Sigmoid colon (tissue), 7 donors: ENCODE measurements around the gene SH3RF2. TPM values are rescaled to one million over a fixed set of nuclear protein-coding genes. Genes with fewer than 3 reads are reported as not detected.

ENCODE experiments used
- DNase-seq: peaks from one replicate; pipeline ENCODE4 v3.0.0-alpha.2; 2019
- H3K27ac ChIP-seq, 4 donors: fragments of 200-600 bp; sonication (generic); one replicate each; pipeline ENCODE4 v1.5.1; 2016 to 2019; ENCODE audit warnings: mild to moderate bottlenecking in 1 of 4
- H3K27me3 ChIP-seq, 3 donors: fragments of 200-600 bp; sonication (generic); one replicate each; pipeline ENCODE4 v1.5.1; 2019; ENCODE audit warnings: mild to moderate bottlenecking in 1 of 3
- H3K36me3 ChIP-seq, 4 donors: fragments of 200-600 bp; sonication (generic); one replicate each; pipeline ENCODE4 v1.5.1; 2016 to 2019
- H3K4me1 ChIP-seq, 4 donors: fragments of 200-600 bp; sonication (generic); one replicate each; pipeline ENCODE4 v1.5.1; 2017 to 2019
- H3K4me3 ChIP-seq, 4 donors: fragments of 200-600 bp; sonication (generic); one replicate each; pipeline ENCODE4 v1.5.1; 2017 to 2019; ENCODE audit warnings: mild to moderate bottlenecking in 2 of 4, moderate library complexity in 1 of 4
- H3K9me3 ChIP-seq, 4 donors: fragments of 200-600 bp in 3 of 4; sonication (generic) in 3 of 4; one replicate each; pipeline versions ENCODE4 v1.5.1 to v1.6.1; 2013 to 2019
- EP300 ChIP-seq, 4 donors: sonication (generic); formaldehyde crosslinking; IDR thresholded peaks; one replicate each; pipeline ENCODE4 v1.6.1; 2017; ENCODE audit warnings: antibody characterized with exemption in 4 of 4
- POLR2A ChIP-seq, 2 donors: fragments of 450-650 bp; IDR thresholded peaks; one replicate each; pipeline ENCODE4 v1.6.1; 2016; ENCODE audit warnings: antibody characterized with exemption in 2 of 2, mild to moderate bottlenecking in 2 of 2, moderate library complexity in 2 of 2
- POLR2AphosphoS5 ChIP-seq, 4 donors: sonication (generic); formaldehyde crosslinking; IDR thresholded peaks; one replicate each; pipeline ENCODE4 v1.6.1; 2017; ENCODE audit warnings: antibody characterized with exemption in 4 of 4
- WGBS, 2 donors: extraction: QIAGEN DNeasy Blood & Tissue Kit; methylation state at CpG; one replicate each; pipeline ENCODE4 v1.1.7; 2013; 5-methylcytosine and 5-hydroxymethylcytosine counted together
- intact Hi-C: fragments of 100-400 bp; cut with DNase I; formaldehyde crosslinking; loops from one replicate; pipeline ENCODE4 v1.15.1; 2023
- polyA plus RNA-seq, 3 donors: library from polyadenylated mRNA; stranded (reverse); fragments of 200-250 nt; gene quantifications; one replicate each; pipeline ENCODE4 v1.2.3, GENCODE V29; 2013
- total RNA-seq, 4 donors: library from RNA; depleted of rRNA; stranded (reverse); fragments of >200 nt; gene quantifications; one replicate each; pipeline ENCODE4 v1.1.0, GENCODE V29; 2016
- TF ChIP-seq, protein P1 (sequence below), 4 experiments: fragments of 450-650 bp in 3 of 4; fragments of 200-600 bp in 1 of 4; IDR thresholded peaks; one replicate each; pipeline ENCODE4 v1.5.1; 2016 to 2019; ENCODE audit warnings: antibody characterized with exemption in 4 of 4, mild to moderate bottlenecking in 3 of 4, moderate library complexity in 2 of 4
- donor health status: healthy with polysubstance abuse.
- donor health status: Bipolar disorder and iron deficiency.
- donor health status: healthy.

SH3RF2 gene
- total and polyA plus RNA-seq, 7 donors = 0.28 to 37.9 (median 1.4) TPM

DNA sequence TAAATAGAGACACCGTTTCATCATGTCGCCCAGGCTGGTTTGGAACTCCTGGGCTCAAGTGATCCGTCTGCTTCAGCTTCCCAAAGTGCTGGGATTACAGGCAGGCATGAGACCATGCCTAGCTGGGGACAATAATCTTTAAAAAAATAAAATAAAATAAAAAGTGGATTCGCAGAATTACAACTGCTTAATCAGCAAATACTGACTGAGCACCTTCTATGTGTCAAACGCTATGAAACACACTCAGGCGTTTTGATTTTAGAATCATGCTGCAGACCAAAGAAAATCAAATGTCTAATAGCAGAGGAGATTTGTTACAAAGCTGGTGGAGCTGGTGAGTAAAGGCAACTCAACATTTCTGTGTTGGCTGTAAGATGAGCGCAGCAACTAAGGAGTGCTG lies 22.7 kb upstream of the SH3RF2 start:
- H3K4me3 ChIP-seq = no peak overlapping the region
- WGBS, 2 donors = 94% methylated on average over 7 of the region's 7 CpGs
- DNase-seq = no peak
- H3K27ac ChIP-seq = no peak overlapping the region
- H3K4me1 ChIP-seq = peaks cover 0 to 8% (median 0%) of the 10 kb centered on the region in 4 donors
- intact Hi-C loops = no loop called here
- no peaks in the 10 kb centered on the region for H3K36me3 ChIP-seq
- TF ChIP-seq POLR2AphosphoS5 (IDR thresholded peaks at IDR 0.05) (no peak), POLR2A (IDR thresholded peaks at IDR 0.05) (no peak), EP300 (IDR thresholded peaks at IDR 0.05) (no peak)
- TF ChIP-seq, protein P1, sequence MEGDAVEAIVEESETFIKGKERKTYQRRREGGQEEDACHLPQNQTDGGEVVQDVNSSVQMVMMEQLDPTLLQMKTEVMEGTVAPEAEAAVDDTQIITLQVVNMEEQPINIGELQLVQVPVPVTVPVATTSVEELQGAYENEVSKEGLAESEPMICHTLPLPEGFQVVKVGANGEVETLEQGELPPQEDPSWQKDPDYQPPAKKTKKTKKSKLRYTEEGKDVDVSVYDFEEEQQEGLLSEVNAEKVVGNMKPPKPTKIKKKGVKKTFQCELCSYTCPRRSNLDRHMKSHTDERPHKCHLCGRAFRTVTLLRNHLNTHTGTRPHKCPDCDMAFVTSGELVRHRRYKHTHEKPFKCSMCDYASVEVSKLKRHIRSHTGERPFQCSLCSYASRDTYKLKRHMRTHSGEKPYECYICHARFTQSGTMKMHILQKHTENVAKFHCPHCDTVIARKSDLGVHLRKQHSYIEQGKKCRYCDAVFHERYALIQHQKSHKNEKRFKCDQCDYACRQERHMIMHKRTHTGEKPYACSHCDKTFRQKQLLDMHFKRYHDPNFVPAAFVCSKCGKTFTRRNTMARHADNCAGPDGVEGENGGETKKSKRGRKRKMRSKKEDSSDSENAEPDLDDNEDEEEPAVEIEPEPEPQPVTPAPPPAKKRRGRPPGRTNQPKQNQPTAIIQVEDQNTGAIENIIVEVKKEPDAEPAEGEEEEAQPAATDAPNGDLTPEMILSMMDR (IDR thresholded peaks at IDR 0.05) = no peak
- no peaks in the 10 kb centered on the region for H3K9me3 ChIP-seq
- H3K27me3 ChIP-seq = no peaks in the 10 kb centered on the region

DNA sequence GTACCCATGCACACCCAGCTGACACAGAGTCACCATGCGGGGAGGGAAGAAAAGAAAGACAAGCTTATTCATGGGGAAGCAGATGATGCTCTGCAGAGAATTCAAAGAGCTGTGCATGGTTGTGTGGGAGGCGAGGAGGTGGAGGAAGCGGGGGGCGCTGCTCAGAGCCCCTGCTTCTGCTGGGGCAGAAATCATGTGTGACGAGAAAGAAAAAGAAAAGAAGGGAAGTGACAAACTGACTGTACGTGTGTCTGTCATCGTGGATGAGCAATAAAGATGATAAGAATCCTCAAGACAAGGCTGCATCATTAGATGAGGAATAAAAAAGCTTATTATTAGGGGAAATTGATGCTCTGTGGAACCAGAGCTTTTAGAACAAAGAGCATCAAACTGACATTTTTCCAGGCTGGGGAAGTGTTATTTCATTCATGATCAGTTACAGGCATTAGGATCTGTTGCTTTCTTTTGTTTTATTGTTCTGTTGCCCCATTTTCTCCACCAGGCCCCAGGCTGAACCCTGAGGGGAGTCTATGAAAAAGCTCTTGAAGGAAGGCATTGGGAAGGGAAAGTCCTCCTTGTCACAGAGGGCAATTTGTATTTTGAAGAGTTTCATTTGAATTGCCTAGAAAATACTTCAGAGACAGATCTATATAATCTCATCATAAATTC lies 20.3 kb upstream of the SH3RF2 start:
- peaks cover 0 to 8% (median 0%) of the 10 kb centered on the region in 4 donors for H3K4me1 ChIP-seq
- no peak for DNase-seq
- WGBS, 2 donors = 84 to 90% methylated on average over 7 of the region's 7 CpGs
- H3K4me3 ChIP-seq = no peak overlapping the region
- no peaks in the 10 kb centered on the region for H3K36me3 ChIP-seq
- H3K27me3 ChIP-seq = no peaks in the 10 kb centered on the region
- H3K9me3 ChIP-seq = no peaks in the 10 kb centered on the region
- H3K27ac ChIP-seq = no peak overlapping the region
- TF ChIP-seq POLR2A (IDR thresholded peaks at IDR 0.05) (no peak), EP300 (IDR thresholded peaks at IDR 0.05) (no peak), POLR2AphosphoS5 (IDR thresholded peaks at IDR 0.05) (no peak)
- TF ChIP-seq, protein P1 (IDR thresholded peaks at IDR 0.05) = no peak
- intact Hi-C loops = no loop called here

DNA sequence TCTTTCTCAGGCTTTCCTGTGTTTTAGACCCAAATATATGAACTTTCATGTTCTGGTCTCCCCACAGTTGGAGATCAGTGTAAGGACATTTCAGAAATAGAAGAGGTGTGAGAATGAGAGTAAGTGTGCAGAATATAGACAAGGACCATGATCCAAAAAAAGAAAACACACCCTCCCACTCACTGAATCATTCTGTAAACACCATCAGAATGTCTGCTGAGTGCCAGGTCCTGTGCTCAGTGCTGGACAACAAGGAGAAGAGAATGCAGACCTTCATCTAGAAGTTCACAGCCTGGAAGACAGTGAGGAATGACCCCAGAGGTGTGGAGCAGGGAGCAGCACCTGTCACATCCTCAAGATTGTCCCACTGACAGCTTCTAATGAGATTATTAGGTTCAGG lies 19.1 kb upstream of the SH3RF2 start:
- TF ChIP-seq, protein P1 (IDR thresholded peaks at IDR 0.05) = no peak
- TF ChIP-seq POLR2A (IDR thresholded peaks at IDR 0.05) (no peak), POLR2AphosphoS5 (IDR thresholded peaks at IDR 0.05) (no peak), EP300 (IDR thresholded peaks at IDR 0.05) (no peak)
- intact Hi-C loops = no loop called here

DNA sequence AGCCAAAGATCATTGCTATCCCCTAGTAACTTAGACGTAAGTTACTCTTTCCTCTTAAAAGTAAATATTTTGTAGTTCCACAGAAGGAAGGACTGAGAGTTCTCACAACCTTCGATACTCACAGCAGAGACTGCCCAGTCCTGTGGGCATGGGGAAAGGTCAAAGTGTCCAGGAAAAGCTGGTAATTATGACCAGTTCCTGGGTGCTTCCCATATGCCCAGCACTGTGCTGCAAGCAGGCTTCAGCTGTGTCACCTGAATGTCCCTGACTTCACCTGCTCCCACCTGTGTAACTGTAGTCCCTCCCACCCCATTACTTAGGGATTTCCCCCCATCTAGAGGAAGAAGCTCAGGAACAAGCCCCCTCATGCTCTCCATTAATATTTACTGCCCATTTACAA lies 18.0 kb upstream of the SH3RF2 start:
- Histone ChIP-seq H3K4me3 (no peak overlapping the region), H3K27ac (no peak overlapping the region), H3K9me3 (no peaks in the 10 kb centered on the region), H3K27me3 (no peaks in the 10 kb centered on the region), H3K4me1 (peaks cover 0 to 8% (median 0%) of the 10 kb centered on the region in 4 donors), H3K36me3 (no peaks in the 10 kb centered on the region)
- no peak for DNase-seq
- intact Hi-C loops = no loop called here
- 53 to 78% methylated on average over 2 of the region's 2 CpGs for WGBS, 2 donors
- TF ChIP-seq EP300 (IDR thresholded peaks at IDR 0.05) (no peak), POLR2A (IDR thresholded peaks at IDR 0.05) (no peak), POLR2AphosphoS5 (IDR thresholded peaks at IDR 0.05) (no peak)
- TF ChIP-seq, protein P1 (IDR thresholded peaks at IDR 0.05) = no peak

More for the DNA sequence above, 19.1 kb upstream of the SH3RF2 start:
- no peak overlapping the region for H3K27ac ChIP-seq
- DNase-seq = no peak
- H3K36me3 ChIP-seq = no peaks in the 10 kb centered on the region
- no peak overlapping the region for H3K4me3 ChIP-seq
- H3K27me3 ChIP-seq = no peaks in the 10 kb centered on the region
- H3K9me3 ChIP-seq = no peaks in the 10 kb centered on the region
- H3K4me1 ChIP-seq = peaks cover 0 to 8% (median 0%) of the 10 kb centered on the region in 4 donors

DNA sequence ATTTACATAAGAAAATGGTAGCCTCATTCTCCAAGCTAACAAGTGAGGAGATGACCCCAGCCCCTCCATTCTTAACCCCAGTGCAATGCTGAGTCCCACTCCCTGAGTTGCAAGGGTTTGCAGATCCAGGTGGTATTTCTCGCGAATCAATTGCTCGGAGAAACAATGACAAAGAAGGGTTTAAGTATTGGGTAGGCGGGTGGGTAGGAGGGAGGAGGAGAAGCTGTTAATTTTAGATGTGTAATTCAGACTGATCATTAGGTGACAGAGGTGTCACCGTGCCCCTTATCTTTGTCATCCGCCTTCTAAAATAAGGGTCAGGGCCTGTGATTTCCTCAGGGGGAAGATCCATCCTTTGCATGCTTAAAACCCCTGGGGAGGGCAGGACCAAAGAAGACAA lies 17.0 kb upstream of the SH3RF2 start:
- DNase-seq = no peak
- H3K4me3 ChIP-seq = no peak overlapping the region
- H3K36me3 ChIP-seq = no peaks in the 10 kb centered on the region
- 89 to 90% methylated on average over 6 of the region's 6 CpGs for WGBS, 2 donors
- H3K27me3 ChIP-seq = no peaks in the 10 kb centered on the region
- H3K27ac ChIP-seq = no peak overlapping the region
- peaks cover 0 to 8% (median under 1%) of the 10 kb centered on the region in 4 donors for H3K4me1 ChIP-seq
- no peaks in the 10 kb centered on the region for H3K9me3 ChIP-seq
- TF ChIP-seq POLR2A (IDR thresholded peaks at IDR 0.05) (no peak), EP300 (IDR thresholded peaks at IDR 0.05) (no peak)
- intact Hi-C loops = no loop called here
